COR-L47 (cell line): ENCODE results near the gene HHAT.
A peak's percentile ranks its signal among the peaks of the same experiment; 100 is the strongest.

Experiments
- DNase-seq: peaks from one replicate; lab custom pipeline; 2025; lab: John Stamatoyannopoulos, UW

Gene HHAT

GRCh38 chr1:210685295-210685650 is 356.6 kb downstream of the HHAT start:
- DNase-seq = no peak

GRCh38 chr1:210686841-210687240 is 358.1 kb downstream of the HHAT start:
- no peak for DNase-seq

- no peak for DNase-seq
These were observed 359.0 kb downstream of the HHAT start for GRCh38 chr1:210687582-210688279.

- DNase-seq = no peak
These were observed 360.0 kb downstream of the HHAT start for GRCh38 chr1:210688512-210689234.

GRCh38 chr1:210689826-210690225 is 361.1 kb downstream of the HHAT start:
- no peak for DNase-seq

- no peak for DNase-seq
These were observed 361.5 kb downstream of the HHAT start for GRCh38 chr1:210690236-210690635.

GRCh38 chr1:210691039-210691610 is 362.4 kb downstream of the HHAT start:
- DNase-seq = peak; percentile 47

GRCh38 chr1:210692796-210693195 is 364.1 kb downstream of the HHAT start:
- no peak for DNase-seq

GRCh38 chr1:210695026-210695425 is 366.3 kb downstream of the HHAT start:
- DNase-seq = no peak

GRCh38 chr1:210696709-210697108 is 368.0 kb downstream of the HHAT start:
- no peak for DNase-seq

GRCh38 chr1:210697185-210697584 is 368.5 kb downstream of the HHAT start:
- DNase-seq = no peak

GRCh38 chr1:210698661-210699060 is 370.0 kb downstream of the HHAT start:
- DNase-seq = no peak

- DNase-seq = no peak
These were observed 371.4 kb downstream of the HHAT start for GRCh38 chr1:210700083-210700482.

GRCh38 chr1:210700511-210700910 is 371.8 kb downstream of the HHAT start:
- DNase-seq = no peak

GRCh38 chr1:210702506-210702905 is 373.8 kb downstream of the HHAT start:
- no peak for DNase-seq

- no peak for DNase-seq
These were observed 374.9 kb downstream of the HHAT start for GRCh38 chr1:210703593-210703992.

- DNase-seq = no peak
These were observed 376.4 kb downstream of the HHAT start for GRCh38 chr1:210705086-210705485.

- DNase-seq = no peak
These were observed 377.5 kb downstream of the HHAT start for GRCh38 chr1:210706246-210706645.

- no peak for DNase-seq
These were observed 378.9 kb downstream of the HHAT start for GRCh38 chr1:210707300-210708240.

- no peak for DNase-seq
These were observed 381.0 kb downstream of the HHAT start for GRCh38 chr1:210709701-210710100.

GRCh38 chr1:210711825-210712612 is 383.3 kb downstream of the HHAT start:
- DNase-seq = no peak
